GM19463 (cell line): ENCODE data around the gene OR6V1.
A peak's percentile ranks its signal among the peaks of the same experiment; 100 is the strongest.

Experiments
- ATAC-seq: cut with Tn5 transposase; IDR thresholded peaks from one replicate; pipeline ENCODE4 v1.9.1; 2021; ENCODE audit warnings: mild to moderate bottlenecking, moderate library complexity; ENCODE audit not compliant: unreplicated experiment

Gene OR6V1, protein sequence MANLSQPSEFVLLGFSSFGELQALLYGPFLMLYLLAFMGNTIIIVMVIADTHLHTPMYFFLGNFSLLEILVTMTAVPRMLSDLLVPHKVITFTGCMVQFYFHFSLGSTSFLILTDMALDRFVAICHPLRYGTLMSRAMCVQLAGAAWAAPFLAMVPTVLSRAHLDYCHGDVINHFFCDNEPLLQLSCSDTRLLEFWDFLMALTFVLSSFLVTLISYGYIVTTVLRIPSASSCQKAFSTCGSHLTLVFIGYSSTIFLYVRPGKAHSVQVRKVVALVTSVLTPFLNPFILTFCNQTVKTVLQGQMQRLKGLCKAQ

DNA sequence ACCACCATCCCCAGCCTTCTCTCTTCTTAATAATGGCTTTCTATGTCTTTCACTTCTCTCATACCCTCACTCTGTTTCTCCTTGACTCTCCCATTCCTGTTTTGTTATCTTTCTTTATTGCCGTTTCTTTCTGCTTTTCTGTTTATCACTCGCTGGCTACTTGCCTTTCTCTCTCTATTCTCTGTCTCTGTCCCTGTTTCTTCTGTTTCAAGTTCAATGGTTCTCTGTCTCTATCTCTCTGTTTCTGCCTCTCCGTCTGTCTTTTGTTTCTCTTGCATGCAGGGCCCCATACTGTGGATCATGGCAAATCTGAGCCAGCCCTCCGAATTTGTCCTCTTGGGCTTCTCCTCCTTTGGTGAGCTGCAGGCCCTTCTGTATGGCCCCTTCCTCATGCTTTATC is at the start of gene OR6V1:
Gene OR6V1, plus strand, starts transcription at position 301 of the 400 bp plus-strand sequence. Its CDS starts 0 bp downstream, at position 301.
- ATAC-seq: no peak

DNA sequence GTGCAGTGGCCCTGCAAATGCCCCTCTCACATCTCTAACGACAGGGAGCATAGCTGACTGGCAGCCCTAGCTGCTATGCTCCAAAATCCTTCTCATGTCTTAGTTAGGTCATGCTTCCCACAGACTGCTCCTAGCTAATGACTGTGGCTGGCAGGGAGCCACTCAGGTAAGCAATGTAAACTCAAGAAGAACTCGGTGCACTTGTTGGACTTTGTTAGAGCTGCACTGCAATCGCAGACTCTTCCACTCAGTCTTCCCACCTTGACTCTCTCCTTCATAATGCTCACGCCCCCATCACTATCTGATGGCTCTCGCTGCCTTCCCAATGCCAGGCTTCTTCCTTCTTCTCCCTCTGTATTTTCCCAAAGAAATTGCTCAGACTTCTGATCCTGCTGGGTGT is 49.2 kb upstream of the OR6V1 start:
- ATAC-seq: no peak

DNA sequence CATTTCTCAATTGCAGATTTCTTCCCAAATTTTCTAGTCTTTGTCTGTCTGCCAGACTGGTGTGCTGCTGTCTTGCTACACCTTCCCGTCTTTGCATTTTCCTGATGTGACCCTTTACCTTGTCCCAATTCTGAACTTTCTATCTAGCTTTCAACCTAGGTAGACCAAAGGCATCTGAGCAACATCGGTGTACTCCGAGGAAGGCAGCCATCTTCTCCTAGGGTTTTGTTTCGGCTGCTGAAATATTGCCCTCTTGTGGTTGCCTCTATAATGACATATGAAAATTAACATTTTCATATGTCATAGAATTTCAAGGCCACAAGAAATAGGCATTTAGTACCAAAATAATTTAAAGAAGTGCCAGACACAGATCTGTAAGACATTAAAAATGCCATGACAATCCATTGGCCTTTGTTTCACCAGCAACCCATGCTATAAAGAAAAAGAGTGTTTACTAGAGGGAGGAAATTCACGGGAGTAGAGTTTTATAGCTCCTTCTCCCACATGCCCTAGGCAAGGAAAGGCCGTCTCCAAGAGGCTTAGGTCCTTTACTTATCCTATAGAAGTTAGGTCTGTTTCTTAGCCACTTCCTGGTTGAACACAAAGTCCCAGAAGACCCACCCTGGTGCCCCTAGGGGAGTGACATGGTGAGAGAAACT is 48.6 kb upstream of the OR6V1 start:
- no peak for ATAC-seq

DNA sequence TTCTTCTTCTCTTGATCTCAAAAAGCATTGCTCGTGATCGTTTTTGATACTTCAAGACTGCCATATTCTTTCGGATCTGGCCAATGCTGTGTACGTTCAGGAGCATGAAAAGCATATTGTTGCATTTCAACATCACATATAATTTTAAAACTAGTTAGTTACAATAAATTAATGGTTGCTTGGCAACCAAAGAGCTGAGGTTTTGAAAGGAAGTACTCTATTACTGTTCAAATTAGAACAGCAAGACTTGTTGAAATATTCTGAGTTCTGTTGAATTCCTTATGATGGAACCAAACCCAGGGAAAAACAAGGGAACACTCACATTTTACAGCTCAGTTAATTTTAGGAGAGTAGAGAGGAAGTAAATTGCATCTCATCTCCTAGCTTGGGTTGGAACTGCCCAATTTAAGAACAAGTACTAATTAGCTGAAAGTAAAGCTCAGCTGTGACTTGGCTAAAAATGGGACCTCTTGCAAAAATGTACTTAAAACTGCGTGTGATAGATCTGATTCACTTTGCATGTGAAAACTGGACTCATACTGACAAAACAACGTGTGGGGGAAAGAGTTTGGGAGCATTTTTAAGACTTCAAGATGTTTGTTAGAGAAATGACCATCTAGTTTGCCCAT is 46.4 kb upstream of the OR6V1 start:
- ATAC-seq: no peak

DNA sequence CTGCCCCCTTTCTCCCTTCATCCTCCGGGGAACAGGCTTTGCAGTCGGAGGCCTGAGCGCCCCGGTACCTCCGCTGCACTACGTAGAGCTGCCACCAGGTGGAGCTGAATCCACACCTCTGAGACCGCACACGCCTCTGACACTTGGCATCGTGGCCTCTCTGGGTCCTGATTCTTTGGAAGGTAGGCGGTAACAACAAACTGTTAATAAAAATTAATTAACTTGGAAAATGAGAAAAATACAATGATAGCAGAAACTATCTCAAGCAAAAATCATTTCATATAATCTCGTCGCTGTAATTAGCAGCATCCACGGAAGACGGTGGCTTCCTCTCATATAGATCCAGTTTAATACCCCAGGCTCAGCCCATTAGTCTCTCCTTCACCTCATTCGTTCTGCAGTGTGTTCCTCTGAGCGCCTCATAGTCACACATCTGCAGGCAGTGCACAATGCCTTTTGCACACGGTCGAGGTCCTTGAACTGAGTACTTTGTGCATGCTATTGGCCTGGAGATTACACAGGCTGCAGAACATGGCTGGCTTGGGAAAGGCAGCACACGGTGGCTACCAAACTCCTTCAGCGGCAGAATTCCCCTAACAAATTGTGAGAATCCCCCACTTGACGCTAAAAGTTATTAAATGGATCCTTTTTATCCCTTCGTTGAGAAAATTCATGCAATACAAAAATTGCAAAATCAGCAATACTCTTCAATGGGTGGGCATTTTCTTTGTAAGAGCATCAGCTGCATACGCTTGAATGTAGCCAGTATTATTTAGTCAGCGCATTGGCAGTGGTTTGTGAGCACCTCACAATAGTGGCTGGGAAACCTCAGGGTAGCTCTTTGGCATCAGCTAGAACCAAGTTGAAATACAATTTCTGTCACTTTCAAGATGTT is 43.9 kb upstream of the OR6V1 start:
- peak; percentile 94 for ATAC-seq

DNA sequence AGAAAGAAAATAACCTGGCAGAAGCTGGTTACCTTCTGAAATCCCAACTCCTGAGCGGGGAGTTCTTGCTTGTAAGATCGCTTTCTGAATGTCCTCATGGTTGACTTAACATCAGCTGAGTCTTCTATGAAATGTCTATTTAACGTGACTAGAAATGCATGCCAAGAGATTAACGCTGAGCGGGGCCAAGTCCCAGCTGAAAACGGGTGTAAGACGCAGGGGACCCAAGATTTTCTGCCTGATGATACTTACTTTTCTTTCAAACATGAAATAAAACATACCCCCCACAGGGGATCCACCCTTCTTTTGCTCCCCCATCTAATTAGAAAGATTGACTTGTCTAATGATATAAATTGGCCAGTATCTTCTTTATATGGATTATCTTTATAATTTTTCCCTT is 40.1 kb upstream of the OR6V1 start:
- ATAC-seq: no peak

DNA sequence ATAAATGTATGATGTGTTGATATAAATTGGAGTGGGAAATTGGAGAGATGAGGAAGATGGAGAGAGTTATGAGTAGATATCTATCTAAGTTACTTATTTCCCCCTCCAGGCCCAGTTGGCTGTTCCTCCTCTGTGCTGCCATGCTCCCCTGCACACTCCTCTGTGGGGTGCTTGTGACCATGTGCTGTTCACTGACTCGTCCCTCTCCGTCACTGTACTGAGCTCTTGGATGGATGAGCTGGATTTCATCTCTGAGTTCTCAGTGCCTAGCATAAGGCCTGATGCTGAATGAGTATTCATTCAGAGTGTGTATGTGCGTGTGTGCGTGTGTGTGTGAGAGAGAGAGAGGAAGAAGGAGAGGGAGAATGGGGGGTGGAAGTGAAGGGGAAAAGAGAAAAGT is 39.7 kb upstream of the OR6V1 start:
- no peak for ATAC-seq

DNA sequence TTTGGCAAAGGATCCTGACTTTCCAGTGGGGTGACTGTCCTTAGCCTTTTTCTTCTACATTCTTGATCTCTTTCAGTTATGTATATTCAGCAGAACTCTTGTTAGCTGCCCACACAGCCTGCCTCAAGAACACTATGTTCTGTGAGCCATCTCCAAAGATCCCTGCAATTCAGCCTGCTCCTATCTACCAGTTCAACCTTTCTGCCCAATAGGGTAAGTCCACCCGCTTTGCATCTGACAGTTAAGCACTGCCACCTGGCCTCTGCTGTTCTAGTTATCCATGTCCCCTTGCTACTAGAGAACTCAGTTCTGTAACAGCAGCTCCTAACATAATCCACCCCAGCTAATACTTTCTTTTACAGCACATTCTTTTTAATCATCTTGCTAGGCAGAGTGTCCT is 38.7 kb upstream of the OR6V1 start:
- no peak for ATAC-seq

DNA sequence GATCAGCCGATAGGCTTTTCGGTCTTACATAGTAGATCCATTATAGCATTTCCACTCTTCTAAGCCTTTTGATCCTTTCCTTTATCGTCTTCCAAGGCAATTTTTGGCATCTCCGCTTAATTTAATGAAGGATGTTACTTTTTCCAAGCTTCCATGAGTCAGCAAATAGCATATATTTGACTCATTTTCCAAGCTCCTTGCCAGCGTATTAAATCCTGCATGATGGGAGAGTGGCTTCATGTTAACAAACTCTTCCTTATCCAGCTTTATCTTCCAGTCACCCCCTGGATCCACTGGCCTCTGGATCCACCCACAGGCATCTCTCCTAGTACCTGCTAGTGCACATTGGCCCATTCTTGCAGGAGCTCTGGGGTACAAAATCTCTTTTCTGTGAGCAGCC is 38.2 kb upstream of the OR6V1 start:
- ATAC-seq: no peak

DNA sequence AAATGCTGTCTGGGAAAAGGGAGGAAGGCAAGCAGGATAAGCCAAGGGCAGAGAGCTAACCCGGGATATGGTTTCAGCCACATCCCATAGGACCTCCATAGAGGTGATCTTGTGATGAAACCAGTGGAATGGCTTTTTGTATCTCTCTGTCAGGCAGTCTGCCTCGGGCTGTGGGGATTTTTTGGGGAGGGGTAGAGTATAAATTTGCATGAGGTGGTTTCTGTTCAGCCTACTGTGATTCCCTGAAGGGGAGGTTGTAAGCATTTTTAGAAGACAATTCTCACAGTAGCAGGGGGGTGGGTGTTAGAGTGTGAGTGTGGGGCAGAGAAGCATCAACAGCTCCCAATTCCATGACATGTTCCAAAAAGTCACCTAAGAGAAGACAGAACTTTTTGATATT is 37.1 kb upstream of the OR6V1 start:
- peak; percentile 94 for ATAC-seq

DNA sequence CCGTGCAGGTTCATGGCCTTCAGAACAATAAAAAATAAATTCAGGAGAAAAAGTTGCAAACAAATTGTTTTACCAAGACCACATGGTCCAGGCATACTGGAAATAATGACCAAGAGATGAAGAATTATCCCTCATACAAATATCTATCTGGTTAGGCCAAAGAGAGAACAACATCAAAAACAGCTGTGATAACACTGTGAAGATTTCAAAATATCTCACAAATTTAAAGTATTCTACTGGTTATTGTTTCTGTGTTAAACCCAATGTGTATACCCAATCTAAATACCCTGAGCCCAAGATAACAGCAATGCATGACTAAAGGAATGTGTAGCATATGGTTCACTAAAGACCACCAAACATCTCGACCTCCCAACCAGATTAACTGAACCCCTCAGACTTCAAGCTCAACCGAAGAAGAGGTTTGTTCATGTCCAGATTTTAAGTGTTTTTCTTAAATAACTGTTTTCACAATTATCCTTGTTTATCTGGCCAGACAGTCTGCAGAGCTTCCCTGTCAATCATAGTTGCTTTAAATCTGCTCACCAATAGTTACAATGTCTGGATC is 36.1 kb upstream of the OR6V1 start:
- ATAC-seq: no peak

DNA sequence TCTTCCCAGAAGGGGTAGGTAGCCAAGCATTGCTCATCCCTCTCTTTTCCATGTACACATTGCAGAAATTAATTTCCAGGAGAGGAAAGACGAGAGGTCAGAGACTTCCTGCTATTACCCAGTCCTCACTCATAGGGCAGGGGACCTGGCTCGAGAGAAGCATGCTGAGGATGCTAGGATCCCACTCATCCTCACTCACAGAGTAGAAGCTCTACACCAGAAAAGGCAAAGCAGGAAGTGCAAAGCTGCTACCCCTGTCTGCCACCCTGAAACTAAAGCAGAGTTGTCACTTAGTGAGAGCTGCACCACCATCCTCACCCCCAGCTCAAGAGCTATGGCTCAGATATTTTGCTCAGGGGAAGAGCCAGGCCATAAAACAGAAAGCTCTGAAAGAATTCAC is 35.1 kb upstream of the OR6V1 start:
- ATAC-seq: no peak

DNA sequence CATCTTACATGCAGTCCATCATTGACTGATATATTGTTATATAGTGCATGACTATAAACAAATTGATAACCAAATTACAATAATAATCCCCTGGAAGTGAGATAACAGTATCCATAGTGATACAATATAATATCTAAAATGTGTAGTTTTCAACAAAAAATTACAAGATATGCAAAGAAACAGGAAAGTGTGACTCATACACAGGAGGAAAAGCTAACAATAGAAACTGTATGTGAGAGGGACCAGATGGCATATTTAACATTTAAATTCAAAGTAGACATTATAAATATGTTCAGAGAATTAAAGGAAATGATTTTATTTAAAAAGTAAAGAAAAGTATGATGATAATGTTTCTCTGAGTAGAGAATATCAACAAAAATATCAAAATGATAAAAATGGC is 33.2 kb upstream of the OR6V1 start:
- no peak for ATAC-seq

DNA sequence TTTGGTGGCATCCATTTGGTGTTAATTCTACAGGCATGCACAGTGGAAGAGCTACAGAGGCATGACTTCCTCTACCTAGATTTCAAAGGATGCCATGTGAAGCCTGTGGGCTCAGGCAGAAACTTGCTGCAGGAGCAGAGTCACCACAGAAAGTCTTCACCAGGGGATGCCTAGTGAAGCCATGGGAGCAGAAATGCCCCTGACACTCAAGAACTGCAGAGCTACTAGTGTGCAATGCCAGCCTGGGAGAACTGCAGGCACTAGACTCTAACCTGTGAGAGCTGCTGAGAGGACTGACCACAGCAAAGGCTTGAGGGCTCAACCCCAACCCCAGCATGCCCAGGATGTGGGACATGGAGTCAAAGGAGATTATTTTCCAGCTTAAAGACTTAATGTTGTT is 29.1 kb upstream of the OR6V1 start:
- no peak for ATAC-seq

DNA sequence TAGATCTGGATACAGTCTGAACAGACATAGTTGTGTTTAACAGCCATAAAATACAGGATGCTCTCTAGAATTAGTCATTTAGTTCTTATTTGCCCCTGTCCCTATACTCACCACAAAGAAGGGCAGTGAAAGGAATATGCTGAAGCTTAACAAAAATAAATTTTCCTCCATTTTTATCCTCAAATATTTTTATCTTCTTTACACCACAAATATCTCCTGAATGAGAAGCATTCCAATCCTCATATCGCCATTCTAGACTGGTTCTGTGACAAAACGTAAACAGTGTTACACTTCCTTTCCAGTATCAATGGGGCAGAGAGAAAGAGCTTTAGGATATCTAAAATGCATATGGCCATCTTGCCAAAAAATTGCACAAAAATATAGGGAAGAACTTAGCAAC is 26.8 kb upstream of the OR6V1 start:
- ATAC-seq: no peak

DNA sequence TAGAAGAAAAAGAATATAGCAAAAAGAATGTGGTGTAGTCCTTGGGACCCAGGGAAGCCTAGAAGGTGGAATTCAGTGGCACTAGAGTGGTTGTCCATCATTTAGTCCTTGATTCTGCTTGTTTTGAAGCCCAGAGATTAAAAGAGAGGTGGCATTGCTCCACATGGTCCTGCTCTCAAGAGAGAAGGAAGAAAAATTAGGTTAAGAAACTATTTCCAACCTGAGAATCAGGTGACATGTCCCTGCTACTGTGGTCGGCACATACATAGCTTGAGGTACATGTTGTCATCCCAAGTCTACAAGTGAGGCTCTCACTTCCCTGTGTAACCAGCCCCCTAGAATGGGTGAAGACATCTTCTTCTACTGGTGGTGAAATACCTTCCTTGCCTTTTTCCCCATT is 25.1 kb upstream of the OR6V1 start, which contains the start of gene OR9A2:
Gene OR9A2, minus strand, starts transcription at position 101 of the 400 bp plus-strand sequence. Its CDS starts 0 bp downstream, at position 101.
- no peak for ATAC-seq

DNA sequence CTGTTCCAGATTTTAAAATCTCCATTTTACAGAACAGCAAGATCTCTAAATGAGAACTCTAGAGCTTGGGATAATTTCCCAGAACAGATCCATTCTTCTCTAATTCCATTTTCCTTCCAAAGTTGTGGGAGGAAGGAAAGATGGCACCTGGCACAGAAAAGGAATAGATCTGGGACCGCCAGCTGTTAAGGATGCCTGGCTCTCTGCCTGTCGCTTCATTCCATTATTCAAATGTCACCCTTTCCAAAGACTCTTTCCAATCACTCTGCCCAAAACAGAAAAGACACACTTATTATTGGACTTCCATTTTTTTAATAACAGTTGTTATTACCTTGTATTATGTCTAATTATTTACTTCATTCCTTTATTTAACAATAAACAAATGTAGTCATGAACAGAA is 24.5 kb upstream of the OR6V1 start:
- ATAC-seq: no peak

DNA sequence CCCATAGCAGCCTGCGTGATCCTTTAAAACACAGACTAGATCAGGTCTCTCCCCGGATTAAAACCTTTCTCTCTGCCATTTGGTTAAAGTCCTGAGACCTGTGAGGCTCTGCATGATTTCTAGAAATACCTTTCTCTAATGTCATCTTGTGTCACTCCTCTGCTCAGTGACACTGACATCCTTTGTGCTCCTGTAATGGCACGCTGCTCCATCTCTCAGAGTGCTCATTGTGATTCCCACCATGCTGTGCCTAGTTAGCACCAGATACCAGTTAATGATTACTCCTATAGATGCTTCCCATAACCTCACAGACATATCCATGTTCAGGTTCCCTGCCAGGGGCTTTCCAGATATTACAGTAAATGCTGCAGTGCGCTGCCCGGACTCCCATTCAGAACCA is 13.5 kb upstream of the OR6V1 start:
- no peak for ATAC-seq

DNA sequence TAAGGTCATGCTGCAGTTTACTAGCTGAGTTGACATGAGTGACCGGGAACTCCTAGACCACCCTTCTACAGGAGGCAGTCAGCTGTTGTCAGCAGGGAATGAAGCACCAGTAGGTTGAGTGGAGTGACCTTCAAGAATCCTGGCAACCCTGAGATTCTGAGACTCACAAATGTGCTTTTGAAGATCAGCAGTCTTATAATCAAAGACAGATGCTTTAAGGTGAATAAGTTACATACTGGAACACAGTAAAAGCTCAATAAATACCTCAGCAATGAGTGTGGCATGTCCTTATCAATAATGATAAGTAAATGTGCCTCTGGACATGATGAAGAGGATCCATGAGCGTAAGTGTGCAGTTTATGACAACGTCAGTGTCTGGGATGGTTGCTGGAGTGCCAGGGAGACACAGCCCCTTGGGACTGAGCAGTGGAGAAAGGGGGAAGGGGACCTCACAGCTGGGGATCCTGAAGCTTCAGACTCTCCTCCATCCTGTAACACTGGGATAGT is 11.9 kb upstream of the OR6V1 start:
- no peak for ATAC-seq

DNA sequence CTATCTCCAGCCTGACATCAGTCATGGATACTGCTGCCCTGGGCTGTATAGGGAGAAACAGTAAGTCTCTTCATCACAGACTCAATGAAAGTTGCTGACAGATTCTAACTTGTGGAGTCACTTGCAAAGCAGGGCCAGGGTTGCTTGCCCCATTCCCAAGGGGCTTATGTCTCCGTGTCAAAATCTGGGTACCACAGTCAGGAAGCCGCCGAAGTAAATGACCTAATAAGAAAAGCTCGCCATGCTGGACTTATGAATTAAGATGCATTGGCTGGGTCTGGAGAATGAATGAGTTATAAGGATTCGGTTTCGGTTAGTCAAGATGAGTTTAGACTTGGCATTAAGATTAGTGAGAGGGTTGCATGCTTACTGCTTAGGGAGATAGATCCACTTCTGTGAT is 10.8 kb upstream of the OR6V1 start:
- ATAC-seq: no peak
